Endothelial cell of hepatic sinusoid (primary cell): ENCODE results near the gene NIPA2.

ENCODE experiments used
- in situ Hi-C: cut with HindIII; loops from 2 replicates; pipeline ENCODE4 v1.10.0; 2017; ENCODE audit warnings: low sequenced_read_pairs

NIPA2 gene

GRCh38 chr15:22831473-22831872, 7.0 kb upstream of the NIPA2 start:
- in situ Hi-C loops = no loop called here

- in situ Hi-C loops = no loop called here
These were observed 705 bp downstream of the NIPA2 start for GRCh38 chr15:22839046-22839695.

DNA sequence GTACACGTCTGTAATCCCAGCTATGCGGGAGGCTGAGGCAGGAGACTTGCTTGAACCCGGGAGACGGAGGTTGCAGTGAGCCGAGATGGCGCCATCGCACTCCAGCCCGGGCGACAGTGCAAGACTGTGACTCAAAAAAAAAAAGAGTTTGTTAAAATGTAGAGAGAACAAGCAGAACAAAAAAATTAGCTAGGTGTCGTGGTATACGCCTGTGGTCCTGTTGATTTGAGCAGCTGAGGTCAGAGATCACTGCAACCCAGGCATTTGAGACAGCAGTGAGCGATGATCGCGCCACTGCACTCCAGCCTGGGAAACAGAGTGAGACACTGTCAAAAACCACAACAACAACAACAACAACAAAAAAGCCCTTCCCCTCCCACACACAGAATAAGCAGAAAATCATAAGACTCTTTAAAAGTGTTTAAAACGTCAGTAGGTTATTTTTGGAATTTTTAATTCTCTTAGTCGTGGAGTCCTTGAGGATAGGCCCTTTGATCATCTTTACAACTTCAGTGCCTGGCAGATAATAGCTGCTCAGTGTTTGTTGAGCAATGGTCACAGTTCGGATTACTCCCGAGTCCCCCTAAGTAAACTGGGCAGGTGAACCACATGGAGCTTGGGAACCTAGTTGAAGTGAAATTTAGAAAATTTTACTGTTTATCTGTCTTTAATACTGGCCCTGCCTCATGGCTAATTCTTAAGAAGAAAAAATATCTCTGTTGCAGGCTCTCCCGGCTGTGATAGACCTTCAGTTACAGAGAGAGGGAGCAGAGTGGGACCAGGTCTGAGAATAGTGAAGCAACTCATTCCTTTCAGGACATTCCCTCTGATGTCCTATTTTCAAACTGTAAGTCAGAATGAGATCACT, 6.2 kb downstream of the NIPA2 start:
- in situ Hi-C loops = no loop called here

DNA sequence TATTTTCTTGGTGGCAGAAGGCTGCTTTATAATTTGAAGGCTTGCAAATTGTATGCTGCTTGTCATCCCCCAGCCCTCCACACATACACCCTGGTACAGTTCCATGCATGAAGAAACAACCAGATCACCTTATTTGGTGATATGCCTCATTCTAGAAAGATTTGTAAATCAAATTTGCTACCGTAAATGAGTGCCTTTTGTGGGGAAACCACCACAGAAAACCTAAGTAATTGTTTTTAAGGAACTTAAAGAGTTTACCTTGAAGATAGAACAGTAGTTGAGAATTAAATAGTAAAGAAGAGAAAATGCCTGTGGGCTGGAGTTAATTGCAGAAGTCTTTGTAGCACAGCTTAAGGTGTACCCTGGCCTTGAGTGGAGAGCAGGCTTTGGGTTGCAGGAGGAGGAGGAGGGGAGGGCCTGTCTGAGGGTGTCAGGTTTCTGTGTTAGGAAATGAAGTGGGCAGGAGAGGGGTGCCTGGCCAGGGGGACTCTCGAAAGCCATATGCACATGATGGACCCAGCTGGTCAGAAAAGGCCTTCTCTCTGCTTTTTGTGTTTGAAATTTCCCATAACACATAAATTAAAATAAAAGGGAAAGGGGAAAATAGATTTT, 6.9 kb downstream of the NIPA2 start:
- in situ Hi-C loops = no loop called here

DNA sequence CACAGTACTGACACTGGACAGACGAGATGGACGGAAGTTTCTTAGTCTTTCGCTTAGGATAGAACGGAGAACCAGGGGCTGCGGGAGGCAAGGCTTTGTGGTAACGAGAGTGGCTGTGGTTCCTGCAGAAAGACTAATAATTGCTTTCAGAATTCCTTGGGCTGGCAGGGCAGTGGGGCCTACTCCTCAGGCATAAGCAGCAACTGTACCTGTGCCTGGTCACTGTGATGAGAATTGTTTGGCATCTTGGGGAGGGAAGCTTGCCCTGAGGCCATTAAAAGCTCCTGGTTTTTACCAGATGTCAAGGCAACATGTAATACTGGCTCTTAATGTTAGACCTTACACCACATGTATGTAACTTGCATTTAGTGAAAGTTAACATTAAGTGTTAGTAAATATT, 7.6 kb downstream of the NIPA2 start:
- in situ Hi-C loops = no loop called here

- in situ Hi-C loops = loop anchor here (10.0 kb wide), 1 partner anchor 155 kb away; no protein-coding TSS in a partner anchor
These were observed 11.6 kb downstream of the NIPA2 start for GRCh38 chr15:22850055-22850454.

DNA sequence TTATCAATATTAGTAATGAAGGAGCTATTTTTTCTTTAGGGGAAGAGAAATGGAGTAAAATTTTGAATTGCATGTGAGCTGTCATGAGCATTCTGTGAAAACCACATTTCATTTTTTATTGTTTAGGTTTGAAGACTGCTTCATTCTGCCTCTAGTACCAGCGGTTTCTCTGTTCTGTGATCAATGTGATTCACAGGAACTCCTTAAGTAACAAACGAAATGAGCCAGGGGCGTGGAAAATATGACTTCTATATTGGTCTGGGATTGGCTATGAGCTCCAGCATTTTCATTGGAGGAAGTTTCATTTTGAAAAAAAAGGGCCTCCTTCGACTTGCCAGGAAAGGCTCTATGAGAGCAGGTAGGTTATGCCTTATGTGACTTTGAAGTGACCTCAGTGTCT, 13.0 kb downstream of the NIPA2 start:
- in situ Hi-C loops = loop anchor here (10.0 kb wide), 1 partner anchor 153 kb away; no protein-coding TSS in a partner anchor

DNA sequence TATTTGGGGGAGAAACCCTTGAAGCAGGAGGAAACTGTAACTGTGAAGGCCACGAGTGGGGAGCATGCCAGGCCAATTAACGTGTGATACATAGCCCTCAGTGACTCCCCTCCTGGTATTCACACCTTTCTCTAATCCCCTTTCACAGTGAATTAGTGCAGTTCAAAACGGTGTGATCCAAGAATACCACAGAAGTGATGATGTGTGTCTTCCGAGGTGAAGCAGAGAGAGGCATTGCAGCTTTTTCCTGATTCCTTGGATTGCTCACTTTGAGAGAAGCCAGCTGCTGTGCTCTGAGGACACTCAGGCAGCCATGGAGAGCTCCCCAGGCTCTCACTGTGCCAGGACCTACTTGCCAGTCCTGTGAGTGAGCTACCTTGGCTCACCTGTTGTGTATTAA, 17.3 kb downstream of the NIPA2 start:
- in situ Hi-C loops = loop anchor here (10.0 kb wide), 1 partner anchor 149 kb away; no protein-coding TSS in a partner anchor

- in situ Hi-C loops = loop anchor here (10.0 kb wide), 1 partner anchor 148 kb away; no protein-coding TSS in a partner anchor
These were observed 18.2 kb downstream of the NIPA2 start for GRCh38 chr15:22856659-22857058.

GRCh38 chr15:22861161-22861560, 22.7 kb downstream of the NIPA2 start:
- in situ Hi-C loops = loop anchor here (5.0 kb wide), 1 partner anchor 101 kb away; no protein-coding TSS in a partner anchor

DNA sequence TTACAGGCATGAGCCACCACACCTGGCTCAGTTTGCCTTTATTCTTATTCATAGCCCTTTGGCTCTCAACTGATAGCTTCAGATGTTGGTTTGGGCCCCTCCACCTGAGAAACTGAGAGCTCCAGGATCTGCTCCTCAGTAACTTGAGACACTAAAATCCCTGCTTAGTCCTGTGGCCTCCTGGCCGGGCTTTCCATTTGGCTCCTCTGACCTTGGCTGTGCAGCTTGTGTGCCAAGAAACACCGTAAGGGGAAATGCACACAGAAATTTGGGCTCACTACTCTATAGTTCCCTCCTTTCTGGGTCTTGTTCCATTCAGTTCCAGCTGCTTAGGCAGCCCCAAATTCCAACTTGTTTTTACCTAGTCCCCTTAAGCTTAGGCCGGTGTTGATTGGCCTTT, 24.9 kb downstream of the NIPA2 start:
- in situ Hi-C loops = loop anchor here (5.0 kb wide), 1 partner anchor 99 kb away; no protein-coding TSS in a partner anchor

GRCh38 chr15:22866079-22866478, 27.6 kb downstream of the NIPA2 start:
- in situ Hi-C loops = no loop called here

DNA sequence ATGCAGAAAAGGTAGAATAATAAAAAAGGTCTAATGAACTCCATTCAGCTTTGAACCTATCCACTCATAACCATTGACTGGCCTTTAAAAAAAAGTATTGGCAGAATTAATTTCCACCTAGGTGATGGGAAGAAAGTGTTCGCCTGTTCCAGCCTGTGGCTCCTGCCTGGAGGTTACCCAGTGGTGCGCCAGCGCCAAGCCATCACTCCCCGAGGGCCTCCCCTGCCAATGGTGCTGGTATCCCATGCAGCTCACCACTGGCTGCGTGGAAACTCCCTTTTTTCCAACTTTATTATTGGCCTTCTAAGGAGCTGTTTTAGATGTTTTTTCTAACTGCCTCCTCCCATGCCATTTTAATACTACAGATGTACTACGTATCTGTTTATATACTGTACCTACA, 29.4 kb downstream of the NIPA2 start:
- in situ Hi-C loops = no loop called here

- in situ Hi-C loops = no loop called here
These were observed 30.0 kb downstream of the NIPA2 start for GRCh38 chr15:22868495-22868894.

- in situ Hi-C loops = no loop called here
These were observed 30.5 kb downstream of the NIPA2 start for GRCh38 chr15:22868928-22869327.

- in situ Hi-C loops = no loop called here
These were observed 31.4 kb downstream of the NIPA2 start for GRCh38 chr15:22869856-22870255.

- in situ Hi-C loops = no loop called here
These were observed 32.4 kb downstream of the NIPA2 start for GRCh38 chr15:22870865-22871264.

- in situ Hi-C loops = no loop called here
These were observed 33.1 kb downstream of the NIPA2 start for GRCh38 chr15:22871481-22872086.

DNA sequence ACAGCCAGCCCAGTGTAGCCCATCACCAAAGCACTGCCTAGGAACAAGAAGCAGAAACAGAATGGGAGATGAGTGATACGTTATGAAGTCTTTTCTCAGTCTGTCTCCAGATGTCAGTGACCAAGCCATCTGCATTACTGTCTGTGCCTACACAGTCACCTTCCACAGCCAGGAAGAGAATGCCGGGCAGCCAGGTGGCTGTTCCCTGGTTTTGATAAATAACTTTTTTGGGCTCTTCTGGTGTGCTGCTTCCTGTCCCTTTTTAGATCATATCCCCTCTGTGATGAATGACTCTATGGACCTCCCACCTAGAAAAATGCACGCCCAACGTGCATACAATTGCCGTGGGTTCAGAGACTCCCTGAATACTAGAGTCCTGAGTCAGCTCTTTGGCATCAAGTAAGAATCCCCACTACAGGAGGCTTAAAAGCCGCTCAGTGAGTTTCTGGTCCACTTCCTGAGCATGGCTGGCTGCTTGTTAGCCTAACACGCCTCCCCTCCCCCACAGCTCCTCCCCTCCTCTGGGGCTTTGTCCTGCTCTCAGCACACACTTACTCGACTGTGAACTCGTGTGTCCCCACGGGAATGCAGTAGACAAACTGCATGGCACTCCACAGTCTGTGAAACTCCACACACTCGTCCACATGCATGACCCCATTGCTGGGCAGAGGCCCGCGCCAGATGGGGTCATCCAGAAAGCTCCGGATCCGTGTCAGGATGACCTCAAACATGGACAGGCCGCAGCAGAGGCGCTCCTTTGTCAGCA, 34.7 kb downstream of the NIPA2 start:
- in situ Hi-C loops = no loop called here

DNA sequence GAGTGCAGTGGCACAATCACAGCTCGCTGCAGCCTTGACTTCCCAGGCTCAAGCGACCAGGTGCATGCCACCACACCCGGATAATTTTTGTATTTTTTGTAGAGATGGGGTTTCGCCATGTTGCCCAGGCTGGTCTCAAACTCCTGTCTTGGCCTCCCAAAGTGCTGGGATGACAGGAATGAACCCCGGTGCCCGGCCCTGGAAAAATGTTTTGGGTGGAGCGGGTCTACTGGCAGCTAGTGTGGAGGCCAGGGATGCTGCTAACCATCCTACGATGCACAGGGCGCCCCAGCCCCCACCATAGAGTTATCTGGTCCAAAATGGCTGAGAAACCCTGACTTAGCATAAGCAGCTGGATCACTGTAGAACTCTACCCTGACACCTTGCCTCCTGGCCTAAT, 35.4 kb downstream of the NIPA2 start:
- in situ Hi-C loops = no loop called here
